GM19328 (cell line): ENCODE data around the gene OR4K2.
"Not testable (repeated sequence)": the region's sequence is repeated elsewhere in the genome, so short reads cannot be mapped to it uniquely, and the experiment has no call there.

ENCODE experiments used
- ATAC-seq: cut with Tn5 transposase; IDR thresholded peaks from one replicate; pipeline ENCODE4 v1.9.1; 2021; ENCODE audit warnings: mild to moderate bottlenecking, moderate library complexity; ENCODE audit not compliant: unreplicated experiment

Gene OR4K2

GRCh38 chr14:19874842-19875241 is at the start of gene OR4K2:
Gene OR4K2, plus strand, starts transcription at chr14:19875142. Its CDS starts 1,126 bp downstream, at chr14:19876268.
- ATAC-seq: no peak

- not testable (repeated sequence) for ATAC-seq
Observed at GRCh38 chr14:19827626-19828244, 47.2 kb upstream of the OR4K2 start.

- no peak for ATAC-seq
Observed at GRCh38 chr14:19828314-19828713, 46.6 kb upstream of the OR4K2 start.

- not testable (repeated sequence) for ATAC-seq
Observed at GRCh38 chr14:19834203-19834848, 40.6 kb upstream of the OR4K2 start.

GRCh38 chr14:19838433-19838832 is 36.5 kb upstream of the OR4K2 start:
- no peak for ATAC-seq

- ATAC-seq: no peak
Observed at GRCh38 chr14:19851365-19851764, 23.6 kb upstream of the OR4K2 start.

- not testable (repeated sequence) for ATAC-seq
Observed at GRCh38 chr14:19866061-19866669, 8.8 kb upstream of the OR4K2 start.

GRCh38 chr14:19873178-19873577 is 1.8 kb upstream of the OR4K2 start:
- no peak for ATAC-seq

- no peak for ATAC-seq
Observed at GRCh38 chr14:19878029-19878642, 3.2 kb downstream of the OR4K2 start.

GRCh38 chr14:19895282-19895681 is 20.3 kb downstream of the OR4K2 start:
- no peak for ATAC-seq

GRCh38 chr14:19900999-19901398 is 26.1 kb downstream of the OR4K2 start:
- ATAC-seq: no peak

GRCh38 chr14:19902409-19902808 is 27.5 kb downstream of the OR4K2 start:
- no peak for ATAC-seq

GRCh38 chr14:19906665-19907064 is 31.7 kb downstream of the OR4K2 start:
- no peak for ATAC-seq

- no peak for ATAC-seq
Observed at GRCh38 chr14:19911114-19911513, 36.2 kb downstream of the OR4K2 start.

GRCh38 chr14:19917243-19917642 is 42.3 kb downstream of the OR4K2 start:
- ATAC-seq: no peak

- no peak for ATAC-seq
Observed at GRCh38 chr14:19917955-19918518, 43.1 kb downstream of the OR4K2 start.

GRCh38 chr14:19918553-19919264 is 43.8 kb downstream of the OR4K2 start:
- no peak for ATAC-seq

- ATAC-seq: no peak
Observed at GRCh38 chr14:19920021-19920657, 45.2 kb downstream of the OR4K2 start, which contains the start of gene OR4K5. Gene OR4K5, plus strand, starts transcription at chr14:19920607. Its CDS starts 0 bp downstream, at chr14:19920607.

GRCh38 chr14:19930617-19931016 is 55.7 kb downstream of the OR4K2 start, which contains the start of gene OR4K1:
Gene OR4K1, plus strand, starts transcription at chr14:19930917. Its CDS starts 4,750 bp downstream, at chr14:19935667.
- ATAC-seq: no peak
